Chondrocyte (in vitro differentiated cells): ENCODE measurements around the gene TSFM. TPM values are rescaled to one million over a fixed set of nuclear protein-coding genes. Genes with fewer than 3 reads are reported as not detected.
"Not testable (repeated sequence)": the region's sequence is repeated elsewhere in the genome, so short reads cannot be mapped to it uniquely, and the experiment has no call there.

Experiments
- DNase-seq: peaks from one replicate; pipeline ENCODE4 v3.0.0; 2021; ENCODE audit warnings: mixed read lengths, low spot score
- H3K27ac Mint-ChIP-seq: one replicate; pipeline ENCODE4 v1.8.0; 2021; ENCODE audit warnings: mild to moderate bottlenecking, moderate library complexity, mixed read lengths; ENCODE audit not compliant: unreplicated experiment
- H3K27me3 Mint-ChIP-seq: 2 replicates; pipeline ENCODE4 v1.8.0; 2021; ENCODE audit warnings: low read depth, mixed read lengths
- H3K36me3 Mint-ChIP-seq: 2 replicates; pipeline ENCODE4 v1.8.0; 2021; ENCODE audit warnings: low read depth, mixed read lengths
- H3K4me1 Mint-ChIP-seq: 2 replicates; pipeline ENCODE4 v1.8.0; 2021; ENCODE audit warnings: low read depth, mild to moderate bottlenecking, mixed read lengths
- H3K4me3 Mint-ChIP-seq: one replicate; pipeline ENCODE4 v1.8.0; 2021; ENCODE audit warnings: mild to moderate bottlenecking, moderate library complexity, mixed read lengths; ENCODE audit not compliant: unreplicated experiment
- H3K9me3 Mint-ChIP-seq: 2 replicates; pipeline ENCODE4 v1.8.0; 2021; ENCODE audit warnings: low read depth, mixed read lengths
- CTCF ChIP-seq: fragments of 200-600 bp; sonication (generic); IDR thresholded peaks from 2 replicates; pipeline ENCODE4 v1.5.0; 2021; ENCODE audit warnings: antibody characterized with exemption, mild to moderate bottlenecking, moderate library complexity
- total RNA-seq: library from RNA; stranded (reverse); gene quantifications from 3 replicates; pipeline ENCODE4 v1.2.1, GENCODE V29; 2021

Gene TSFM
- total RNA-seq, 1 donor from 2014 or later, result 19.9 TPM

- peak within 1 kb of the TSS; percentile 100 for H3K4me3 Mint-ChIP-seq
- no peak for DNase-seq
- no peaks in the 10 kb centered on the region for H3K27me3 Mint-ChIP-seq
- peaks cover 28% of the 10 kb centered on the region for H3K36me3 Mint-ChIP-seq
- H3K9me3 Mint-ChIP-seq, result no peaks in the 10 kb centered on the region
- peak within 1 kb of the TSS; percentile 100 for H3K27ac Mint-ChIP-seq
- no peak for TF ChIP-seq CTCF
- H3K4me1 Mint-ChIP-seq, result peaks cover 22% of the 10 kb centered on the region
Observed at GRCh38 chr12:57772429-57773322, 9.9 kb upstream of the TSFM start, which contains the start of gene EEF1AKMT3. Gene EEF1AKMT3 (plus strand): TSS chr12:57772614. CDS start chr12:57772725, 111 bp downstream.

GRCh38 chr12:57774634-57775033, 8.0 kb upstream of the TSFM start:
- not testable (repeated sequence) for H3K27ac Mint-ChIP-seq, H3K9me3 Mint-ChIP-seq, DNase-seq, H3K4me3 Mint-ChIP-seq, H3K27me3 Mint-ChIP-seq
- peaks cover 26% of the 10 kb centered on the region for H3K4me1 Mint-ChIP-seq
- peaks cover 20% of the 10 kb centered on the region for H3K36me3 Mint-ChIP-seq

GRCh38 chr12:57775044-57775443, 7.5 kb upstream of the TSFM start:
- H3K27me3 Mint-ChIP-seq, result no peaks in the 10 kb centered on the region
- peaks cover 17% of the 10 kb centered on the region for H3K36me3 Mint-ChIP-seq
- no peak for DNase-seq
- H3K4me3 Mint-ChIP-seq, result no peak overlapping the region
- H3K27ac Mint-ChIP-seq, result no peak overlapping the region
- no peak for TF ChIP-seq CTCF
- H3K9me3 Mint-ChIP-seq, result no peaks in the 10 kb centered on the region
- peaks cover 26% of the 10 kb centered on the region for H3K4me1 Mint-ChIP-seq

- Mint-ChIP-seq H3K27me3 (no peaks in the 10 kb centered on the region), H3K36me3 (peaks cover 13% of the 10 kb centered on the region), H3K9me3 (no peaks in the 10 kb centered on the region), H3K4me1 (peaks cover 26% of the 10 kb centered on the region), H3K27ac (peak overlapping the region; percentile 8), H3K4me3 (no peak overlapping the region)
- DNase-seq, result no peak
- peak; percentile 13 for TF ChIP-seq CTCF
Observed at GRCh38 chr12:57775563-57776246, 6.9 kb upstream of the TSFM start.

- H3K36me3 Mint-ChIP-seq, result peaks cover 13% of the 10 kb centered on the region
- DNase-seq, result no peak
- H3K27ac Mint-ChIP-seq, result no peak overlapping the region
- peaks cover 23% of the 10 kb centered on the region for H3K4me1 Mint-ChIP-seq
- no peak for TF ChIP-seq CTCF
- no peaks in the 10 kb centered on the region for H3K9me3 Mint-ChIP-seq
- H3K4me3 Mint-ChIP-seq, result no peak overlapping the region
- H3K27me3 Mint-ChIP-seq, result no peaks in the 10 kb centered on the region
Observed at GRCh38 chr12:57776247-57776587, 6.4 kb upstream of the TSFM start.
